IMR-90 (cell line): ENCODE measurements around the gene TFPI. TPM values are rescaled to one million over a fixed set of nuclear protein-coding genes. Genes with fewer than 3 reads are reported as not detected.

ENCODE experiments used
- ATAC-seq: fragments of 200-7000 bp; cut with Tn5 transposase; 2 replicates; pipeline ENCODE4 v1.9.1; 2020; ENCODE audit warnings: low read depth, mild to moderate bottlenecking, moderate library complexity
- BruUV-seq: library from RNA; stranded (reverse); fragments of 400-500 nt; replicated peaks from 2 replicates; lab custom pipeline; 2021; lab: Mats Ljungman, UMichigan
- CTCF ChIA-PET: fragments of 300-600 bp; formaldehyde crosslinking; extraction: SDS; loops from one replicate; lab custom pipeline; 2021; ENCODE audit warnings: antibody characterized with exemption; lab: Yijun Ruan, JAX
- POLR2A ChIA-PET: fragments of 300-600 bp; sonication (Branson Sonifier 250); formaldehyde crosslinking; loops from one replicate; lab custom pipeline; 2022; ENCODE audit warnings: antibody characterized with exemption; ENCODE audit not compliant: unreplicated experiment; lab: Charles Lee
- DNase-seq: peaks from one replicate; pipeline ENCODE4 v3.0.0; 2013
- H2AFZ ChIP-seq: replicated peaks from 2 replicates; pipeline ENCODE3; 2013; ENCODE audit warnings: low read length, mild to moderate bottlenecking; ENCODE audit not compliant: poor library complexity
- H2AK5ac ChIP-seq: 2 replicates; pipeline ENCODE4 v1.6.1; 2013; ENCODE audit warnings: low read depth, low read length, inconsistent platforms
- H2AK9ac ChIP-seq: replicated peaks from 2 replicates; pipeline ENCODE3; 2013; ENCODE audit warnings: mild to moderate bottlenecking, low read depth, low read length, moderate library complexity; ENCODE audit not compliant: poor library complexity
- H2BK120ac ChIP-seq: 2 replicates; pipeline ENCODE4 v1.6.1; 2013; ENCODE audit warnings: low read depth, low read length, inconsistent platforms
- H2BK15ac ChIP-seq: 3 replicates; pipeline ENCODE4 v1.6.1; 2013; ENCODE audit warnings: low read depth, low read length, inconsistent platforms
- H2BK20ac ChIP-seq: 2 replicates; pipeline ENCODE4 v1.6.1; 2013; ENCODE audit warnings: low read depth, mild to moderate bottlenecking, inconsistent platforms, low read length, moderate library complexity
- H2BK5ac ChIP-seq: 2 replicates; pipeline ENCODE4 v1.6.1; 2013; ENCODE audit warnings: mild to moderate bottlenecking, low read depth, low read length, inconsistent platforms; ENCODE audit not compliant: poor library complexity, severe bottlenecking
- H3K14ac ChIP-seq: replicated peaks from 2 replicates; pipeline ENCODE4 v1.6.1; 2013; ENCODE audit warnings: low read depth, low read length, inconsistent platforms
- H3K18ac ChIP-seq: 2 replicates; pipeline ENCODE4 v1.6.1; 2013; ENCODE audit warnings: low read depth, low read length, control low read depth
- H3K23ac ChIP-seq: 2 replicates; pipeline ENCODE4 v1.6.1; 2013; ENCODE audit warnings: low read depth, low read length, inconsistent platforms
- H3K27ac ChIP-seq: 2 replicates; pipeline ENCODE4 v1.5.1; 2013; ENCODE audit warnings: mild to moderate bottlenecking, control low read depth, low read length; ENCODE audit not compliant: insufficient read depth
- H3K27me3 ChIP-seq: 2 replicates; pipeline ENCODE4 v1.6.1; 2013; ENCODE audit warnings: low read length; ENCODE audit not compliant: control insufficient read depth, insufficient read depth
- H3K36me3 ChIP-seq: 2 replicates; pipeline ENCODE4 v1.6.1; 2013; ENCODE audit warnings: low read length, mixed read lengths; ENCODE audit not compliant: control insufficient read depth, insufficient read depth
- H3K4ac ChIP-seq: 2 replicates; pipeline ENCODE4 v1.6.1; 2013; ENCODE audit warnings: low read depth, low read length, inconsistent platforms
- H3K4me1 ChIP-seq: 2 replicates; pipeline ENCODE4 v1.6.1; 2013; ENCODE audit warnings: low read length, mixed read lengths; ENCODE audit not compliant: control insufficient read depth, insufficient read depth
- H3K4me2 ChIP-seq: 2 replicates; pipeline ENCODE4 v1.6.1; 2013; ENCODE audit warnings: low read depth, mild to moderate bottlenecking, control low read depth, low read length, moderate library complexity
- H3K4me3 ChIP-seq: 2 replicates; pipeline ENCODE4 v1.5.1; 2013; ENCODE audit warnings: low read depth, mild to moderate bottlenecking, control low read depth, low read length, moderate library complexity; ENCODE audit not compliant: insufficient read depth
- H3K56ac ChIP-seq: 2 replicates; pipeline ENCODE4 v1.6.1; 2013; ENCODE audit warnings: low read length, inconsistent platforms; ENCODE audit not compliant: insufficient read depth; ENCODE audit errors: extremely low read depth
- H3K79me1 ChIP-seq, 2 experiments: 2 replicates each; pipeline ENCODE4 v1.6.1; 2013; ENCODE audit warnings: low read length in 2 of 2, inconsistent platforms in 1 of 2, low read depth in 1 of 2
- H3K9ac ChIP-seq: 2 replicates; pipeline ENCODE4 v1.6.1; 2013; ENCODE audit warnings: low read depth, low read length, control low read depth
- H3K9me1 ChIP-seq: 2 replicates; pipeline ENCODE4 v1.6.1; 2013; ENCODE audit warnings: low read length, inconsistent platforms; ENCODE audit not compliant: insufficient read depth
- H3K9me3 ChIP-seq: 2 replicates; pipeline ENCODE4 v1.6.1; 2013; ENCODE audit warnings: low read length; ENCODE audit not compliant: control insufficient read depth, insufficient read depth
- H4K20me1 ChIP-seq: 2 replicates; pipeline ENCODE4 v1.6.1; 2013; ENCODE audit warnings: low read length, inconsistent platforms; ENCODE audit not compliant: insufficient read depth
- H4K5ac ChIP-seq: 2 replicates; pipeline ENCODE4 v1.6.1; 2013; ENCODE audit warnings: mild to moderate bottlenecking, low read depth, low read length, control low read depth
- H4K8ac ChIP-seq, 2 experiments: 2 replicates each; pipeline ENCODE4 v1.6.1; 2013; ENCODE audit warnings: low read depth in 2 of 2, low read length in 2 of 2, control low read depth in 1 of 2, inconsistent platforms in 1 of 2
- H4K91ac ChIP-seq: 2 replicates; pipeline ENCODE4 v1.6.1; 2013; ENCODE audit warnings: low read depth, low read length, inconsistent platforms; ENCODE audit not compliant: insufficient read depth
- BHLHE40 ChIP-seq: fragments of 150-350 bp; IDR thresholded peaks from 2 replicates; pipeline ENCODE4 v1.6.1; 2016; ENCODE audit warnings: mild to moderate bottlenecking, low read depth, low read length
- CEBPB ChIP-seq: IDR thresholded peaks from 2 replicates; pipeline ENCODE4 v1.6.1; 2012; ENCODE audit warnings: low read depth, low read length, improper control_type of control experiment
- CHD1 ChIP-seq: IDR thresholded peaks from 2 replicates; pipeline ENCODE4 v1.6.1; 2012; ENCODE audit warnings: low read depth, low read length, improper control_type of control experiment
- ELK1 ChIP-seq: fragments of 150-350 bp; IDR thresholded peaks from 2 replicates; pipeline ENCODE4 v1.6.1; 2016; ENCODE audit warnings: low read depth, mild to moderate bottlenecking, low read length, moderate library complexity, borderline replicate concordance
- FOS ChIP-seq: fragments of 150-350 bp; IDR thresholded peaks from 2 replicates; pipeline ENCODE4 v1.6.1; 2016; ENCODE audit warnings: low read depth, low read length
- MAFK ChIP-seq: IDR thresholded peaks from 2 replicates; pipeline ENCODE4 v1.6.1; 2012; ENCODE audit warnings: low read depth, low read length, improper control_type of control experiment
- MAZ ChIP-seq: IDR thresholded peaks from 2 replicates; pipeline ENCODE4 v1.6.1; 2012; ENCODE audit warnings: low read depth, mild to moderate bottlenecking, low read length, improper control_type of control experiment, moderate library complexity, borderline replicate concordance
- MXI1 ChIP-seq: IDR thresholded peaks from 2 replicates; pipeline ENCODE4 v1.6.1; 2012; ENCODE audit warnings: low read depth, mild to moderate bottlenecking, low read length, moderate library complexity, borderline replicate concordance
- NFE2L2 ChIP-seq: fragments of 150-350 bp; IDR thresholded peaks from 2 replicates; pipeline ENCODE4 v1.6.1; 2016; ENCODE audit warnings: low read depth, mild to moderate bottlenecking, low read length
- POLR2A ChIP-seq: IDR thresholded peaks from 2 replicates; pipeline ENCODE4 v1.6.1; 2012; ENCODE audit warnings: mild to moderate bottlenecking, low read depth, low read length
- RAD21 ChIP-seq: IDR thresholded peaks from 2 replicates; pipeline ENCODE4 v1.6.1; 2012; ENCODE audit warnings: low read length, improper control_type of control experiment
- RCOR1 ChIP-seq: IDR thresholded peaks from 2 replicates; pipeline ENCODE4 v1.6.1; 2012; ENCODE audit warnings: mild to moderate bottlenecking, low read length, improper control_type of control experiment; ENCODE audit not compliant: insufficient replicate concordance
- RFX5 ChIP-seq: IDR thresholded peaks from 2 replicates; pipeline ENCODE4 v1.8.0; 2012; ENCODE audit warnings: low read depth, mild to moderate bottlenecking, low read length, moderate library complexity
- SMC3 ChIP-seq: fragments of 150-350 bp; IDR thresholded peaks from 2 replicates; pipeline ENCODE4 v1.6.1; 2016; ENCODE audit warnings: low read depth, mild to moderate bottlenecking, antibody characterized with exemption, low read length, moderate library complexity
- USF2 ChIP-seq: fragments of 150-350 bp; IDR thresholded peaks from 2 replicates; pipeline ENCODE4 v1.6.1; 2017; ENCODE audit warnings: mild to moderate bottlenecking, antibody characterized with exemption, low read length, low read depth
- dilution Hi-C: fragments of 300-500 bp; cut with HindIII; formaldehyde crosslinking; loops from one replicate; pipeline ENCODE4 v1.14.3; 2018; ENCODE audit warnings: low sequenced_read_pairs; ENCODE audit not compliant: unreplicated experiment
- in situ Hi-C: fragments of 300-500 bp; cut with MboI; formaldehyde crosslinking; loops from 3 replicates; pipeline ENCODE4 v1.14.3; 2019; ENCODE audit warnings: low sequenced_read_pairs, inconsistent platforms, mixed read lengths
- intact Hi-C: fragments of 100-400 bp; cut with micrococcal nuclease; formaldehyde crosslinking; loops from 2 replicates; pipeline ENCODE4 v1.10.0; 2022
- polyA plus RNA-seq, 3 experiments: library from polyadenylated mRNA; depleted of rRNA; stranded (reverse); fragments of >200 nt; gene quantifications; 2 replicates each; pipeline ENCODE4 v1.2.3, GENCODE V29; 2012; ENCODE audit warnings: low replicate concordance in 1 of 3
- total RNA-seq: library from RNA; depleted of rRNA; stranded (reverse); fragments of >200 nt; gene quantifications from 2 replicates; pipeline ENCODE4 v1.2.3, GENCODE V29; 2012
- TF ChIP-seq, protein P1 (sequence below): conservative IDR thresholded peaks from 2 replicates; pipeline ENCODE4 v1.5.1; 2012; ENCODE audit warnings: mild to moderate bottlenecking, low read depth, low read length, improper control_type of control experiment

TFPI gene
- total and polyA plus RNA-seq, 2 of the 4 experiments (the other 2 are of a cell fraction): 33.9 to 83.0 TPM

GRCh38 chr2:187576906-187577305 lies 22.7 kb upstream of the TFPI start:
- no peak overlapping the region for H3K4me2 ChIP-seq
- peaks cover 2% of the 10 kb centered on the region; the same call in 1 of the 2 replicates for H3K9me3 ChIP-seq
- no peaks in the 10 kb centered on the region for H4K20me1 ChIP-seq
- H3K23ac ChIP-seq: 0 out of 2 replicates have a peak overlapping the region, but pooled peaks have one; percentile 0
- H4K91ac ChIP-seq: peak overlapping the region; percentile 37; the same call in 1 of the 2 replicates
- no peak overlapping the region for H2AFZ ChIP-seq
- POLR2A ChIA-PET: no interaction called here
- no peaks in the 10 kb centered on the region for H3K27me3 ChIP-seq
- H3K36me3 ChIP-seq: no peaks in the 10 kb centered on the region
- TF ChIP-seq POLR2A: no peak
- no peak for TF ChIP-seq BHLHE40
- TF ChIP-seq MXI1: no peak
- TF ChIP-seq SMC3: no peak
- TF ChIP-seq NFE2L2: no peak
- no peak for TF ChIP-seq RCOR1
- TF ChIP-seq MAFK: no peak
- TF ChIP-seq ELK1: no peak
- no peak for TF ChIP-seq CHD1
- no peak for TF ChIP-seq CEBPB
- no peak for TF ChIP-seq MAZ
- no peak for TF ChIP-seq FOS
- TF ChIP-seq RAD21: no peak
- TF ChIP-seq RFX5: no peak
- TF ChIP-seq USF2: no peak
- TF ChIP-seq, protein P1, sequence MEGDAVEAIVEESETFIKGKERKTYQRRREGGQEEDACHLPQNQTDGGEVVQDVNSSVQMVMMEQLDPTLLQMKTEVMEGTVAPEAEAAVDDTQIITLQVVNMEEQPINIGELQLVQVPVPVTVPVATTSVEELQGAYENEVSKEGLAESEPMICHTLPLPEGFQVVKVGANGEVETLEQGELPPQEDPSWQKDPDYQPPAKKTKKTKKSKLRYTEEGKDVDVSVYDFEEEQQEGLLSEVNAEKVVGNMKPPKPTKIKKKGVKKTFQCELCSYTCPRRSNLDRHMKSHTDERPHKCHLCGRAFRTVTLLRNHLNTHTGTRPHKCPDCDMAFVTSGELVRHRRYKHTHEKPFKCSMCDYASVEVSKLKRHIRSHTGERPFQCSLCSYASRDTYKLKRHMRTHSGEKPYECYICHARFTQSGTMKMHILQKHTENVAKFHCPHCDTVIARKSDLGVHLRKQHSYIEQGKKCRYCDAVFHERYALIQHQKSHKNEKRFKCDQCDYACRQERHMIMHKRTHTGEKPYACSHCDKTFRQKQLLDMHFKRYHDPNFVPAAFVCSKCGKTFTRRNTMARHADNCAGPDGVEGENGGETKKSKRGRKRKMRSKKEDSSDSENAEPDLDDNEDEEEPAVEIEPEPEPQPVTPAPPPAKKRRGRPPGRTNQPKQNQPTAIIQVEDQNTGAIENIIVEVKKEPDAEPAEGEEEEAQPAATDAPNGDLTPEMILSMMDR: no peak
- in situ Hi-C loops: loop anchor here (5.0 kb wide), 1 partner anchor 75 kb away; no protein-coding TSS in a partner anchor
- dilution Hi-C loops: no loop called here
- H3K56ac ChIP-seq: no peak overlapping the region
- CTCF ChIA-PET: interaction anchor here (0.5 to 8.8 kb wide), 3 partner anchors 59 to 94 kb away, joined by 4 to 134 read pairs (median 6); no protein-coding TSS in a partner anchor
- H4K8ac ChIP-seq: peak overlapping the region; percentile 27 to 54; a peak in 2 of 4 replicates
- H2BK5ac ChIP-seq: peak overlapping the region; percentile 20
- BruUV-seq: no TSS peak
- no peak overlapping the region for H3K4me3 ChIP-seq
- H2AK9ac ChIP-seq: no peak overlapping the region
- peaks cover 8% of the 10 kb centered on the region for H3K4me1 ChIP-seq
- ATAC-seq (peak; percentile 50), DNase-seq (peak; percentile 27)
- peak overlapping the region; percentile 87; the same call in 1 of the 2 replicates for H2BK20ac ChIP-seq
- no peak overlapping the region for H2AK5ac ChIP-seq
- no peaks in the 10 kb centered on the region; a peak in 1 of 4 replicates for H3K79me1 ChIP-seq
- H3K9me1 ChIP-seq: peaks cover 6% of the 10 kb centered on the region
- H3K14ac ChIP-seq: no peak overlapping the region
- H3K18ac ChIP-seq: peak overlapping the region; percentile 30
- H4K5ac ChIP-seq: peak overlapping the region; percentile 45; the same call in 1 of the 2 replicates
- H2BK15ac ChIP-seq: peak overlapping the region; percentile 18; the same call in 2 of the 3 replicates
- intact Hi-C loops: no loop called here
- peak overlapping the region; percentile 76; the same call in 1 of the 2 replicates for H3K4ac ChIP-seq
- peak overlapping the region; percentile 49; the same call in 1 of the 2 replicates for H3K27ac ChIP-seq
- peak overlapping the region; percentile 86 for H2BK120ac ChIP-seq
- H3K9ac ChIP-seq: no peak overlapping the region
